Testis (tissue), 5 donors: ENCODE results near the gene MYBPH. TPM values are rescaled to one million over a fixed set of nuclear protein-coding genes. Genes with fewer than 3 reads are reported as not detected.

ENCODE experiments used
- DNase-seq: peaks from one replicate; pipeline ENCODE4 v3.0.0-alpha.2; 2019
- H3K27ac ChIP-seq, 2 donors: fragments of 200-600 bp; sonication (generic); one replicate each; pipeline ENCODE4 v1.5.1; 2019
- H3K27me3 ChIP-seq: fragments of 200-600 bp; sonication (generic); one replicate; pipeline ENCODE4 v1.5.1; 2019
- H3K36me3 ChIP-seq: fragments of 200-600 bp; sonication (generic); one replicate; pipeline ENCODE4 v1.5.1; 2017; ENCODE audit warnings: low read depth; ENCODE audit errors: missing control alignments
- H3K4me1 ChIP-seq: fragments of 200-600 bp; sonication (generic); one replicate; pipeline ENCODE4 v1.5.1; 2019
- H3K4me3 ChIP-seq, 2 donors: fragments of 200-600 bp; sonication (generic); one replicate each; pipeline ENCODE4 v1.5.1; 2017 to 2019
- H3K9me3 ChIP-seq: fragments of 200-600 bp; sonication (generic); one replicate; pipeline ENCODE4 v1.5.1; 2017
- POLR2A ChIP-seq: fragments of 450-650 bp; IDR thresholded peaks from one replicate; pipeline ENCODE4 v1.6.1; 2017; ENCODE audit warnings: antibody characterized with exemption, mild to moderate bottlenecking, moderate library complexity
- whole genome bisulfite sequencing, 2 donors: methylation state at CpG; one replicate each; pipeline ENCODE4 v1.1.5; 2018; 5-methylcytosine and 5-hydroxymethylcytosine counted together
- intact Hi-C: fragments of 100-400 bp; cut with DNase I; formaldehyde crosslinking; loops from one replicate; pipeline ENCODE4 v1.15.1; 2023; ENCODE audit warnings: low total_unique reads
- long read RNA-seq, 2 donors: transcript quantifications; one replicate each; lab custom pipeline, GENCODE V29; 2026
- polyA plus RNA-seq: library from polyadenylated mRNA; stranded (reverse); fragments of 350-450 nt; fragmentation: Illumina TruSeq; extraction: RNeasy Lipid Tissue Mini Kit (QIAGEN cat#74804); gene quantifications from one replicate; pipeline ENCODE4 v1.2.3, GENCODE V29; 2014; ENCODE audit warnings: low read depth, low replicate concordance; ENCODE audit not compliant: insufficient read depth
- total RNA-seq, 2 donors: library from RNA; depleted of rRNA; stranded (reverse); fragments of >200 nt; gene quantifications; one replicate each; pipeline ENCODE4 v1.2.3, GENCODE V29; 2016
- TF ChIP-seq, protein P1 (sequence below), 3 experiments: fragments of 450-650 bp in 2 of 3; fragments of 200-600 bp in 1 of 3; sonication (generic) in 1 of 3; IDR thresholded peaks; one replicate each; pipeline ENCODE4 v1.5.1; 2016 to 2019; ENCODE audit warnings: antibody characterized with exemption in 3 of 3, mild to moderate bottlenecking in 2 of 3, moderate library complexity in 1 of 3

The MYBPH gene, protein sequence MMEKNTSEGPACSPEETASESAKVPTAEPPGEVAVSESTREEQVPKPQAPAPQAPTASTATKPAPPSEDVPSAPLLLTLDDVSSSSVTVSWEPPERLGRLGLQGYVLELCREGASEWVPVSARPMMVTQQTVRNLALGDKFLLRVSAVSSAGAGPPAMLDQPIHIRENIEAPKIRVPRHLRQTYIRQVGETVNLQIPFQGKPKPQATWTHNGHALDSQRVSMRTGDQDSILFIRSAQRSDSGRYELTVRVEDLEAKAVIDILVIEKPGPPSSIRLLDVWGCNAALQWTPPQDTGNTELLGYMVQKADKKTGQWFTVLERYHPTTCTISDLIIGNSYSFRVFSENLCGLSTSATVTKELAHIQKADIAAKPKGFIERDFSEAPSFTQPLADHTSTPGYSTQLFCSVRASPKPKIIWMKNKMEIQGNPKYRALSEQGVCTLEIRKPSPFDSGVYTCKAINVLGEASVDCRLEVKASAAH
- total RNA-seq (under 1 TPM; 0.16 to 0.25 TPM), polyA plus RNA-seq (2.9 TPM)
- long read RNA-seq, donor 1, result 0 reads
- long read RNA-seq, donor 2, result 0 reads

DNA sequence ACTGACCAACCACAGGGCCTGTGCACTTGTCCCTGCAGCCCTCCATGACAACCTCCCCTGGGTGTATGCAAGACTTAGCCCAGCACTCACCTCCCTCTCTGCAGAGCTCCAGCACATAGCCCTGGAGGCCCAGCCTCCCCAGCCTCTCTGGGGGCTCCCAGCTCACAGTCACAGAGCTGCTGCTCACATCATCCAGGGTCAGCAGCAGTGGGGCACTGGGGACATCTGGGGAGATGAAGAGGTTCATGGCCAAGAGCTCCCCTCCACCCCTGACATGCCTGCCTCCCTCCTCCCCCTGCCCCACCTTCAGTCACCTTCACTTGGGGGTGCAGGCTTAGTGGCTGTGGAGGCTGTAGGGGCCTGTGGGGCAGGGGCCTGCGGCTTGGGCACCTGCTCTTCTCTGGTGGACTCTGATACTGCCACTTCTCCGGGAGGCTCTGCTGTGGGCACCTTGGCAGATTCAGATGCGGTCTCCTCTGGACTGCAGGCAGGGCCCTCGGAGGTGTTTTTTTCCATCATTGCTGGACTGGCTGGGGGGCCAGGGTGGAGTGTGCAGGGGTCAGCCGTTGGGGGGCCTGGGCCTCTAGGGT lies at the start of gene MYBPH:
Gene MYBPH (minus strand): TSS at position 590 of the 590 bp plus-strand sequence. CDS start 71 bp downstream, at position 519.
- no peak within 1 kb of the TSS for H3K4me3 ChIP-seq
- no peaks in the 10 kb centered on the region for H3K36me3 ChIP-seq
- intact Hi-C loops, result no loop called here
- H3K4me1 ChIP-seq, result peaks cover 28% of the 10 kb centered on the region
- H3K9me3 ChIP-seq, result no peaks in the 10 kb centered on the region
- no peak for DNase-seq
- TF ChIP-seq, protein P1, sequence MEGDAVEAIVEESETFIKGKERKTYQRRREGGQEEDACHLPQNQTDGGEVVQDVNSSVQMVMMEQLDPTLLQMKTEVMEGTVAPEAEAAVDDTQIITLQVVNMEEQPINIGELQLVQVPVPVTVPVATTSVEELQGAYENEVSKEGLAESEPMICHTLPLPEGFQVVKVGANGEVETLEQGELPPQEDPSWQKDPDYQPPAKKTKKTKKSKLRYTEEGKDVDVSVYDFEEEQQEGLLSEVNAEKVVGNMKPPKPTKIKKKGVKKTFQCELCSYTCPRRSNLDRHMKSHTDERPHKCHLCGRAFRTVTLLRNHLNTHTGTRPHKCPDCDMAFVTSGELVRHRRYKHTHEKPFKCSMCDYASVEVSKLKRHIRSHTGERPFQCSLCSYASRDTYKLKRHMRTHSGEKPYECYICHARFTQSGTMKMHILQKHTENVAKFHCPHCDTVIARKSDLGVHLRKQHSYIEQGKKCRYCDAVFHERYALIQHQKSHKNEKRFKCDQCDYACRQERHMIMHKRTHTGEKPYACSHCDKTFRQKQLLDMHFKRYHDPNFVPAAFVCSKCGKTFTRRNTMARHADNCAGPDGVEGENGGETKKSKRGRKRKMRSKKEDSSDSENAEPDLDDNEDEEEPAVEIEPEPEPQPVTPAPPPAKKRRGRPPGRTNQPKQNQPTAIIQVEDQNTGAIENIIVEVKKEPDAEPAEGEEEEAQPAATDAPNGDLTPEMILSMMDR (IDR thresholded peaks at IDR 0.05), result no peak
- no peak for TF ChIP-seq POLR2A
- 79% methylated on average over 5 of the region's 5 CpGs; no CpG with 5 or more reads in 1 of the 2 donors for WGBS, 2 donors
- H3K27me3 ChIP-seq, result no peaks in the 10 kb centered on the region
- no peak within 1 kb of the TSS for H3K27ac ChIP-seq

DNA sequence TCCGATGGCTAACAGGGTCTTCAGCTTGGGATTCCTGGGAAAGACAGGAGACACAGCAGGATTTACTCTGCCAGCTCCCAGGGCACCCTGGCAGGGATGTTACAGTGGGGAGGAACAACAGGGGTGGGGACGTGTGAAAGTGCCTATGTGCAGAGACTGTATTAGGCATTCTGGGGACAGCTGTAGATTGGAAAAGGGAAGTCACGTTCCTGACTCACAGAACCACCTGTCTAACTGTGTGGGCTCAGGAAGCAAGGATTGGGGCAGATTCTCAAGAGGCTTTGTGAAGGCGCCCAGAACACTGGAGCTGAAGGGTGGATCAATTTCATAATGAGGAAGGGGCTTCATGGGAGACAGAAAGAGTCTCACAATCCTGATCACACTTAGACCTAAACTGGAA lies 49.4 kb upstream of the MYBPH start:
- Histone ChIP-seq H3K27ac (no peak overlapping the region), H3K4me1 (no peaks in the 10 kb centered on the region), H3K27me3 (no peaks in the 10 kb centered on the region), H3K4me3 (no peak overlapping the region), H3K9me3 (no peaks in the 10 kb centered on the region), H3K36me3 (no peaks in the 10 kb centered on the region)
- intact Hi-C loops, result no loop called here
- WGBS, 2 donors, result 87 to 89% methylated on average over 4 of the region's 4 CpGs
- DNase-seq, result no peak
- TF ChIP-seq POLR2A, result no peak
- TF ChIP-seq, protein P1 (IDR thresholded peaks at IDR 0.05), result no peak

DNA sequence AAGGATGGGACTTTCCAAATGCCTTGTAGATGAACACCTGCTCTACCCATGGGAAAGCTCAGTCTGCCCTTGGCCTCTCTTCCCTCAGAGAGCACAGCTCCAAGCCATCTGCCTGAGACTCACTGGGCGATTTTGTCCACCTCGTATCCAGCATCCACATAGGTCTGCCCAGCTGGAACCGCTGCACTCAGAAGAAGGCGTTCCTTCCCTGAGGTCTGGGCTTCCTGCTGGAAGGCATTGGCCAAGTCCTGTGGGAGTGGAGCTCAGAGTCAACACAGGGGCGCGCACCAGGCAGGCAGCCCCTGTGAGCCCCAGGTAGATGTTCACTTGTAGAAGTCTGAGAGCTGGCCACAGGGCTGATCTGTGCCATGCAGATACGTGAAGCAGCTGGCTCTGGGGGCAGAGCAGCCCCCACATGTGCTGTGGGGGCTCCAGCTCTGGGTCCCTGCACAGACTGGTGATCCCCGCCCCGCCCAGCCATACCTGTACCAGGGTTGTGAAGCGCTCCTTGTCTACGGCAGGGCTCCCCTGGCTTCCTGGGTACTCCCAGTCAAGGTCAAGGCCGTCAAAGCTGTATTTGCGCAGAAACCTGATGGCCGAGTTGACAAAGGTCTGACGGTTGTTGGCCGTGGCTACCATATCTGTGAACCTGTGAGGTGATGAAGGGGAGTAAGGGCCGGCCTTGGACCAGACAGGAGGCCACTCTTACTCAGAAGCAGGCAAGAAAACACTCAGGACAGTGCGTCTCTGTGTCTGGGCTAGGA lies 47.6 kb upstream of the MYBPH start:
- Histone ChIP-seq H3K36me3 (no peaks in the 10 kb centered on the region), H3K4me3 (no peak overlapping the region), H3K9me3 (no peaks in the 10 kb centered on the region), H3K27ac (no peak overlapping the region), H3K4me1 (no peaks in the 10 kb centered on the region), H3K27me3 (no peaks in the 10 kb centered on the region)
- no peak for DNase-seq
- intact Hi-C loops, result no loop called here
- WGBS, 2 donors, result 75 to 88% methylated on average over 11 to 18 of the region's 18 CpGs
- TF ChIP-seq, protein P1 (IDR thresholded peaks at IDR 0.05), result no peak
- no peak for TF ChIP-seq POLR2A

DNA sequence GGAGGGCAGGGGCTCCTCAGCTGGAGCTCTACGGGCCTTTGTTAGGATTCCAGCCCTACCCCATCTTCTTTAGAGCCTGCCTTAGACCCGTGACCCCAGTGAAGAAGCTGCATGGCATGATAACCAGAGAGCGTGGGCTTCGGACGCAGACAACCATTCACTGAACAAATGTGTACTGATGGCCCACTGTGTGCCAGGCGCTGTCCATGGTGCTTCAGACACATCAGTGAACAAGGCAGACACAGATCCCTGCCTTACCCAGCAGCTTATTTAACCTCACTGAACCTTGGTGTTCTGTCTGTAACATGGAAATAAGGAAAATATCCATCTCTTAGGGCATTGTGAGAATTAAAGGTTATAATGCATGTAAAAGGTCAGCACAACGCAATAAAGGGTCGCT lies 44.3 kb upstream of the MYBPH start:
- 85 to 97% methylated on average over 6 to 8 of the region's 8 CpGs for WGBS, 2 donors
- intact Hi-C loops, result loop anchor here (5.0 kb wide), 1 partner anchor 103 kb away; no protein-coding TSS in a partner anchor
- no peaks in the 10 kb centered on the region for H3K27me3 ChIP-seq
- H3K9me3 ChIP-seq, result no peaks in the 10 kb centered on the region
- H3K4me3 ChIP-seq, result no peak overlapping the region
- H3K4me1 ChIP-seq, result no peaks in the 10 kb centered on the region
- TF ChIP-seq, protein P1 (IDR thresholded peaks at IDR 0.05), result no peak
- TF ChIP-seq POLR2A, result no peak
- DNase-seq, result no peak
- H3K27ac ChIP-seq, result no peak overlapping the region
- H3K36me3 ChIP-seq, result no peaks in the 10 kb centered on the region
